KG1 (cell line): ENCODE measurements around the gene ATP8B4.

Experiments used
- DNase-seq: peaks from one replicate; lab custom pipeline; 2025; lab: John Stamatoyannopoulos, UW

Gene ATP8B4

GRCh38 chr15:50059883-50060282 is 59.1 kb downstream of the ATP8B4 start:
- no peak for DNase-seq

GRCh38 chr15:50059203-50059772 is 59.7 kb downstream of the ATP8B4 start:
- no peak for DNase-seq

GRCh38 chr15:50057905-50058639 is 61.0 kb downstream of the ATP8B4 start:
- no peak for DNase-seq

- no peak for DNase-seq
These were observed 61.8 kb downstream of the ATP8B4 start for GRCh38 chr15:50057196-50057595.

- peak; percentile 32 for DNase-seq
These were observed 63.3 kb downstream of the ATP8B4 start for GRCh38 chr15:50055750-50056157.

- no peak for DNase-seq
These were observed 63.7 kb downstream of the ATP8B4 start for GRCh38 chr15:50055332-50055731.

- DNase-seq = no peak
These were observed 65.8 kb downstream of the ATP8B4 start for GRCh38 chr15:50053055-50053856.

GRCh38 chr15:50051811-50052419 is 67.1 kb downstream of the ATP8B4 start:
- no peak for DNase-seq

- DNase-seq = no peak
These were observed 67.9 kb downstream of the ATP8B4 start for GRCh38 chr15:50050986-50051743.

GRCh38 chr15:50049871-50050270 is 69.2 kb downstream of the ATP8B4 start:
- no peak for DNase-seq

GRCh38 chr15:50046867-50047266 is 72.2 kb downstream of the ATP8B4 start:
- no peak for DNase-seq

- no peak for DNase-seq
These were observed 72.9 kb downstream of the ATP8B4 start for GRCh38 chr15:50046159-50046558.

GRCh38 chr15:50044904-50045303 is 74.1 kb downstream of the ATP8B4 start:
- DNase-seq = no peak

- no peak for DNase-seq
These were observed 74.6 kb downstream of the ATP8B4 start for GRCh38 chr15:50044406-50044805.

GRCh38 chr15:50042775-50043174 is 76.3 kb downstream of the ATP8B4 start:
- no peak for DNase-seq

- DNase-seq = no peak
These were observed 88.6 kb downstream of the ATP8B4 start for GRCh38 chr15:50030456-50030855.

GRCh38 chr15:50028326-50028725 is 90.7 kb downstream of the ATP8B4 start:
- DNase-seq = no peak

GRCh38 chr15:50024281-50024680 is 94.8 kb downstream of the ATP8B4 start:
- no peak for DNase-seq

- no peak for DNase-seq
These were observed 100.5 kb downstream of the ATP8B4 start for GRCh38 chr15:50018491-50018890.

- no peak for DNase-seq
These were observed 101.5 kb downstream of the ATP8B4 start for GRCh38 chr15:50017522-50017921.

GRCh38 chr15:50016951-50017350 is 102.1 kb downstream of the ATP8B4 start:
- DNase-seq = no peak

GRCh38 chr15:50012790-50013189 is 106.2 kb downstream of the ATP8B4 start:
- no peak for DNase-seq
